Uterus (tissue), 4 donors: ENCODE data around the gene TMEM45B. TPM values are rescaled to one million over a fixed set of nuclear protein-coding genes. Genes with fewer than 3 reads are reported as not detected.
"Not testable (repeated sequence)": the region's sequence is repeated elsewhere in the genome, so short reads cannot be mapped to it uniquely, and the experiment has no call there.

ENCODE experiments used
- DNase-seq, 2 donors: peaks; one replicate each; pipeline ENCODE4 v3.0.0-alpha.2; 2019 to 2020
- H3K27ac ChIP-seq, 2 donors: fragments of 200-600 bp; sonication (generic); 1 replicate in 1 of 2; 2 replicates in 1 of 2; pipeline ENCODE4 v1.5.1; 2016 to 2018
- H3K27me3 ChIP-seq, 2 donors: fragments of 200-600 bp; sonication (generic); one replicate each; pipeline ENCODE4 v1.5.1; 2018 to 2019; ENCODE audit warnings: control low read depth in 1 of 2
- H3K36me3 ChIP-seq, 2 donors: fragments of 200-600 bp; sonication (generic); one replicate each; pipeline ENCODE4 v1.5.1; 2019; ENCODE audit warnings: control low read depth in 1 of 2
- H3K4me1 ChIP-seq, 2 donors: fragments of 200-600 bp; sonication (generic); one replicate each; pipeline ENCODE4 v1.5.1; 2018 to 2019; ENCODE audit warnings: control low read depth in 1 of 2
- H3K4me3 ChIP-seq, 2 donors: fragments of 200-600 bp; sonication (generic); 1 replicate in 1 of 2; 2 replicates in 1 of 2; pipeline ENCODE4 v1.5.1; 2018 to 2019; ENCODE audit warnings: mild to moderate bottlenecking in 1 of 2
- H3K9me3 ChIP-seq, 2 donors: fragments of 200-600 bp; sonication (generic); one replicate each; pipeline ENCODE4 v1.5.1; 2019; ENCODE audit warnings: control low read depth in 1 of 2
- CTCF ChIP-seq, 4 experiments: fragments of 200-600 bp in 2 of 4; fragments of 450-650 bp in 2 of 4; sonication (generic) in 2 of 4; IDR thresholded peaks; one replicate each; pipeline ENCODE4 v1.5.1; 2016 to 2019; ENCODE audit warnings: antibody characterized with exemption in 4 of 4, mild to moderate bottlenecking in 2 of 4, moderate library complexity in 1 of 4
- POLR2A ChIP-seq, 2 donors: fragments of 450-650 bp; IDR thresholded peaks; one replicate each; pipeline ENCODE4 v1.6.1; 2016; ENCODE audit warnings: antibody characterized with exemption in 2 of 2, mild to moderate bottlenecking in 1 of 2, moderate library complexity in 1 of 2
- intact Hi-C: fragments of 100-400 bp; cut with DNase I; formaldehyde crosslinking; loops from one replicate; pipeline ENCODE4 v1.15.1; 2023; ENCODE audit warnings: low total_unique reads
- total RNA-seq, 4 donors: library from RNA; depleted of rRNA in 3 of 4; stranded (reverse); fragments of >200 nt in 3 of 4; gene quantifications; one replicate each; pipeline versions ENCODE4 v1.1.0 to v1.2.4, GENCODE V29; 2014 to 2023
- donor health status: DM: yes; HTN: yes; CAD: no.

The TMEM45B gene
- total RNA-seq, 4 donors from 2014 or later = 0.18 to 2.1 (median 0.29) TPM; not detected in 1

GRCh38 chr11:129813231-129813791 is 2.3 kb upstream of the TMEM45B start:
- no peak for DNase-seq
- no peak for TF ChIP-seq POLR2A (IDR thresholded peaks at IDR 0.05)
- Histone ChIP-seq H3K4me1 (no peaks in the 10 kb centered on the region), H3K36me3 (no peaks in the 10 kb centered on the region), H3K27me3 (no peaks in the 10 kb centered on the region), H3K4me3 (no peak overlapping the region), H3K27ac (no peak overlapping the region), H3K9me3 (no peaks in the 10 kb centered on the region)
- intact Hi-C loops = no loop called here

- Histone ChIP-seq H3K27me3 (no peaks in the 10 kb centered on the region), H3K36me3 (no peaks in the 10 kb centered on the region), H3K27ac (no peak overlapping the region), H3K4me3 (no peak overlapping the region), H3K4me1 (no peaks in the 10 kb centered on the region), H3K9me3 (no peaks in the 10 kb centered on the region)
- no peak for DNase-seq
- intact Hi-C loops = no loop called here
- no peak for TF ChIP-seq CTCF (IDR thresholded peaks at IDR 0.05)
- TF ChIP-seq POLR2A (IDR thresholded peaks at IDR 0.05) = no peak
Measured at GRCh38 chr11:129814244-129815014, 1.2 kb upstream of the TMEM45B start.

GRCh38 chr11:129817534-129818051 is 1.9 kb downstream of the TMEM45B start:
- Histone ChIP-seq H3K27ac (no peak overlapping the region), H3K4me1 (no peaks in the 10 kb centered on the region), H3K4me3 (no peak overlapping the region), H3K36me3 (no peaks in the 10 kb centered on the region), H3K9me3 (no peaks in the 10 kb centered on the region), H3K27me3 (no peaks in the 10 kb centered on the region)
- TF ChIP-seq POLR2A (IDR thresholded peaks at IDR 0.05) (no peak), CTCF (IDR thresholded peaks at IDR 0.05) (no peak)
- intact Hi-C loops = no loop called here
- no peak for DNase-seq

GRCh38 chr11:129818236-129818635 is 2.6 kb downstream of the TMEM45B start:
- H3K27me3 ChIP-seq, H3K4me1 ChIP-seq, H3K9me3 ChIP-seq, H3K27ac ChIP-seq, H3K4me3 ChIP-seq, intact Hi-C loops, DNase-seq, H3K36me3 ChIP-seq: not testable (repeated sequence)

GRCh38 chr11:129819237-129819636 is 3.6 kb downstream of the TMEM45B start:
- no peak for DNase-seq
- no peaks in the 10 kb centered on the region for H3K36me3 ChIP-seq
- TF ChIP-seq POLR2A (IDR thresholded peaks at IDR 0.05) = no peak
- TF ChIP-seq CTCF (IDR thresholded peaks at IDR 0.05) = no peak
- no peaks in the 10 kb centered on the region for H3K27me3 ChIP-seq
- intact Hi-C loops = no loop called here
- H3K4me1 ChIP-seq = no peaks in the 10 kb centered on the region
- H3K4me3 ChIP-seq = no peak overlapping the region
- H3K27ac ChIP-seq = no peak overlapping the region
- H3K9me3 ChIP-seq = no peaks in the 10 kb centered on the region

GRCh38 chr11:129820228-129820627 is 4.6 kb downstream of the TMEM45B start:
- DNase-seq, H3K27ac ChIP-seq, H3K9me3 ChIP-seq, H3K4me1 ChIP-seq, intact Hi-C loops, H3K36me3 ChIP-seq, H3K4me3 ChIP-seq, H3K27me3 ChIP-seq: not testable (repeated sequence)

- H3K27me3 ChIP-seq, H3K36me3 ChIP-seq, H3K4me3 ChIP-seq, H3K9me3 ChIP-seq, DNase-seq, intact Hi-C loops, H3K4me1 ChIP-seq, H3K27ac ChIP-seq: not testable (repeated sequence)
Measured at GRCh38 chr11:129823281-129823680, 7.6 kb downstream of the TMEM45B start.

GRCh38 chr11:129823799-129824198 is 8.2 kb downstream of the TMEM45B start:
- H3K9me3 ChIP-seq, H3K36me3 ChIP-seq, H3K4me3 ChIP-seq, H3K27ac ChIP-seq, H3K4me1 ChIP-seq, H3K27me3 ChIP-seq, DNase-seq, intact Hi-C loops: not testable (repeated sequence)
